ENCODE results near the gene P4HTM.

- TF ChIP-seq POLR2A (IDR thresholded peaks at IDR 0.05; ENCODE audit: low read depth, low read length) (no peak; the same call in none of the 2 replicates), TAF1 (IDR thresholded peaks at IDR 0.05; ENCODE audit: low read depth, low read length) (no peak), SPI1 (IDR thresholded peaks at IDR 0.05; ENCODE audit: low read depth, low read length) (no peak), POLR2AphosphoS5 (IDR thresholded peaks at IDR 0.05; ENCODE audit: low read depth, low read length) (peak; percentile 66; the same call in 1 of the 2 replicates), PAX5 (IDR thresholded peaks at IDR 0.05; ENCODE audit: insufficient read depth, low read length, severe bottlenecking) (no peak), POU2F2 (IDR thresholded peaks at IDR 0.05; ENCODE audit: low read depth, low read length) (no peak; the same call in 1 of the 2 replicates)
Observed at GRCh38 chr3:49016414-49017228, 26.6 kb downstream of the P4HTM start.

All from GM12891 (cell line).